COLO829 (cell line): ENCODE measurements around the gene ITGAL.
"Not testable (repeated sequence)": the region's sequence is repeated elsewhere in the genome, so short reads cannot be mapped to it uniquely, and the experiment has no call there.

Experiments used
- DNase-seq: peaks from one replicate; pipeline ENCODE4 v3.0.0; 2012; ENCODE audit warnings: low spot score

The ITGAL gene

DNA sequence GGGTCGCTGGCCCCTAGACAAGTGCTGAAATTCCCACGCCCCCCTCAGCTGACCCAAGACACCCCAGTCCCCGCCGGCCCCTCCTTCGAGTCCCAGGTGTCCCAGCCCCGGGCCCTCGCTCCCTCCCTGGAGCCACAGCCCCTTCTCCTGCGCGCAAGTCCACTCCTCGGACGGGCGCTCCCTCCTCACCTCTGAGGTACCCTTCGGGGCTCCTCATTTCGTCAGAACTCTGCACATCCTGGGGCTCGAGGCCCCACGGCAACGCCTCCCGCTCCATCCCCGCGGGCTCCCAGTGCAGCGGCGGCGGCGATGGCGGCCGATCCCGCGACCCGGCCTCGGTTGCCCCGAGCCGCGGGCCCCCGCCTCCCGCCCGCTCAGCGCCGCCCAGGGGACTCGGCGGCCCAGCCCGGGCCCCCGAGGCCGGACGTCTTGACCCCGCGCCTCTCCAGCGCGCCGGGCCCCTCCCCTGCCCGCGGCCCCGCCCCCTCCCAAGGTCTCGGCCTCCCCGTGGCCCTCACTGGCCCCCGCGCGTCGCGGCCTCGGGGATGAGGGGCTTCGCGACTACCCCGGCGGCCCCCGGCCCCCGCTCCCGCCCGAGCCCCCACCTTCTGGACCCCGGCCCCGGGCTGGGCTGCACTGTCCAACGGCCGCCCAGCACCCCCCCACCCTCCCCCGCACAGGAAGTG, 53.7 kb downstream of the ITGAL start, which contains the start of gene ZNF768:
Gene ZNF768 (minus strand): TSS at position 430 of the 686 bp plus-strand sequence. CDS start 153 bp downstream, at position 277.
- DNase-seq: no peak

DNA sequence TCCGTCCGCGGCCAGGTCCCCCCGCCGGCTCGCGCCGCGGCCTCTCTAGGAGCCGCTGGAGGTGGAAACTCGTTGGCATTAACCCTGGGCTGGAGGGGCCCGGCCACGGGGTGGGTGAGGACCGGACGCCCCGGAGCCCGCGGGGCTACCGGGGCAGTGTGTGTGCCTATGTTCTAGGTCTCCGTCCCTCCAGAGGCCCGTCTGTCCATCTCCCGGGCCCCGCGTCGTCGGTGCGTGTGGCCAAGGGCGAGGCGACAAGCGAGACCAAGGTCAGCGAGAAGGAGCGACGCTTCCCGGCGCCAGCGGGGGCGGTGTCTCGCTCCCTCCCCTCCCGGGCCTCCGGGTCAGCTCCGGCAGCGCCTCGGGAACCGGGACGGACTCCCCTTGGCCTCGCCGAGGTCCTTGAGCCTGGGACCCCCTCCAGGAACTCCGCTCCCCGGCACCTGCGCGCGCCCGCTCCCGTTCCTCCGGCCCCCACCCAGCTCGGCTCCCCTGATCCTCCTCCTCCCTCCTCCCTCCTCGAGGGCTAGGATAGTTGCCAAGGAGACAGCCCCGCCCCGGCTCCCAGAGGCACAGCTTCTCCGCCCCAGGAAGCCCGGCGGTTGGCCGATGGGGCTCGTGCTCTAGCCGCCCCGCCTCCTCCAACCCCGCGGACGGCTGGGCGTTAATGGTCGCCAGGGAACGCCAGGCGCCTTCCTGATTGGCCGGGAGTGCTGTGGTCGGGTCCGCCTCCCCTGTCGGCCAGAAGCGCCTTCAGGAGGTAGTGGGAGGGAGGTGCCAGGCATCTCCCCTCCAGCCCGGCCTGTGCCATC, 54.5 kb downstream of the ITGAL start:
- peak; percentile 96 for DNase-seq

DNA sequence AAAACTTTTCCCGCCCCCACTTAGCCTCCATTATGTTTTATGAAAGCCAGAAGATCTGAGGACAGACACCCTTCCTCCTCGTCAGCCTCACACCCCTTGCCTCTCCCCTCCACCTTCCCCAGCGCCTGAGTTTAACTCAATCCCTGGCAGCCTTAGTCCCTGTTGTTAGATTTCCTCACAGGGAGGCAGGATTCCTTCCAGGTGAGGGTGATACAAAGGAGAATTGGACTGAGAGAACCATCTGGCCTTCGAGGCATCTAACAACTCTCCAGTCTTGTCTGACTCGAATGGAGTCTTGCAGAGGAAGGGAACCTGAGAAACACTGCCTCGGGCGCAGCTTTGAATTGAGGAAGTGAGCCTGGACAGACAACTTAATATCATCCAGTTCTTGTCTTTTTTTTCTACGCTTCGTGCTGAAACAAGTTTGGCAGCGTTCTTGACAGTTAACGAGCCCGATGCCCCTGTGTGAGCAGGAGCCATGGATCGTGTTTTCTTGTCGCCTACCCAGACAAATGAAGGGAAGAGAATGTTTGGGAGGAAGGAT, 55.2 kb downstream of the ITGAL start:
- DNase-seq: peak; percentile 44

DNA sequence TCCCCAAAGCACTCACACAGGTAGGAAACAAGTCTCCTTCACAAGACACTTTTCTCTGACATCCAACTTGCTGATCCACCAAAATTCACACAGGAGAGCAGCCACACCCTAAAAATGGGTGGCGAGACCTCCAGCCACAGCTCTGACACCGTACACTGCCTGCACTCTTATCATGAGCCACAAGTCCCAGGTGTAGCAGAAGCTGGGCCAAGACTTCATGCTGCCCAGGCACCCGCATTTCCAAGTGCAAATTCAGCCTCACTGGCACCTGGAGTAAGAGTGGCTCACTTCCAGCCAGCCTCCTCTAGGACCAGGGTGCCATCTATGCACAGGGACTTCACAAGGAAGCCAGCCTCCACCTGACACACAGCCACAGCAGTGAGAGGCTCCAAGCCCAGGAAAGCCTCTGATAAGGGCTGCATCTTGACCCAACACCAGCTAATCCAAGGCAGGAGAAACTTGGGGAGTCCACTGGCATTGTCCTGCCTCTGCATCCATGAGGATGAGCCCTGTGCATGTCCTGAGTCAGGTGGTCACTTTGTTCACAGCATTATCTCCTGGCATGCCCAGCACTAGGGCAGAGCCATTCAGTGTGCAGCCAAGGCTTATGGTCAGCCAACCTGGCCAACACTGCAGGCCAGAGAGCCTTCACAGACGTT, 56.4 kb downstream of the ITGAL start:
- DNase-seq: no peak

DNA sequence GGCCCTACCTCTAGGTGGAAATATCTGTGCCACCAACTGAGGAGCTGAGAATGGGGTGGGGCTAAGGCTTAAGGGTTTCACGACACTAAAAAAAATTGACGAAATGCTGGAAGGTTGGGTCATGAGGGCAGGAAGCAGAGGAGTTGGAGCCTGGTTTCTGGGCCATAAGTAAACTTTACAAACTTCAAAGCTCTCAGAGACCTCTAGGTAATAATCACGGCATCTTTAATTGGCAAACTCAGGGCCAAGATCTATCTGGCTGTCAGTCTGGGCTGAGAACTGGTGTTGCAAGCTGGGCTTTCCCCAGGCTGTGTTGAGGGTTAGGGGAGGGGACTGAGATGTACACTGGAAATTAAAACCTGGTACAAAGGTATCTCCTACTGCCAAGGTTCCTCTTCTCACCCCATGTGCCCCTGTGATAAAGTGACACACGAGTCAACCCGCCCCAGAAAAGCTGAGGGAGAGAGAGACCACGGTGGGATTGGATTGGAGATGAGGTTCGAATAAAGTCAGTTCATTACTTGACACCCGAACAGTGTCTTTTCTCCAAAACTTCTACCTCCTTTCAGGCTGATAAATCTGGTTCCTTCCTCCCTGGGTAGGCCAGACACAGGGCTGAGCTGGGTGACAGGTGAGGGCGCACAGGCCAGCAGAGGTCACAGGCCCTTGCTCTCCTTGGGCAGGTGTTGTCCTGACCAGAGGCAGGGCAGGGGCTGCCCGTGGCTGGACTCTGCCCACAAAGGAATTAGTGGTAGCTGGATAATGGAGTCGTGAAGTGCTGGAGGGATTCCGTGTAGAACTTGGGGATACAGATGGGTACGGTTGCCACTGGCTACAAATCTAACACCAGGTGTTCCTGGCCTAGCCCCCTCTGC, 57.9 kb downstream of the ITGAL start:
- DNase-seq: no peak

DNA sequence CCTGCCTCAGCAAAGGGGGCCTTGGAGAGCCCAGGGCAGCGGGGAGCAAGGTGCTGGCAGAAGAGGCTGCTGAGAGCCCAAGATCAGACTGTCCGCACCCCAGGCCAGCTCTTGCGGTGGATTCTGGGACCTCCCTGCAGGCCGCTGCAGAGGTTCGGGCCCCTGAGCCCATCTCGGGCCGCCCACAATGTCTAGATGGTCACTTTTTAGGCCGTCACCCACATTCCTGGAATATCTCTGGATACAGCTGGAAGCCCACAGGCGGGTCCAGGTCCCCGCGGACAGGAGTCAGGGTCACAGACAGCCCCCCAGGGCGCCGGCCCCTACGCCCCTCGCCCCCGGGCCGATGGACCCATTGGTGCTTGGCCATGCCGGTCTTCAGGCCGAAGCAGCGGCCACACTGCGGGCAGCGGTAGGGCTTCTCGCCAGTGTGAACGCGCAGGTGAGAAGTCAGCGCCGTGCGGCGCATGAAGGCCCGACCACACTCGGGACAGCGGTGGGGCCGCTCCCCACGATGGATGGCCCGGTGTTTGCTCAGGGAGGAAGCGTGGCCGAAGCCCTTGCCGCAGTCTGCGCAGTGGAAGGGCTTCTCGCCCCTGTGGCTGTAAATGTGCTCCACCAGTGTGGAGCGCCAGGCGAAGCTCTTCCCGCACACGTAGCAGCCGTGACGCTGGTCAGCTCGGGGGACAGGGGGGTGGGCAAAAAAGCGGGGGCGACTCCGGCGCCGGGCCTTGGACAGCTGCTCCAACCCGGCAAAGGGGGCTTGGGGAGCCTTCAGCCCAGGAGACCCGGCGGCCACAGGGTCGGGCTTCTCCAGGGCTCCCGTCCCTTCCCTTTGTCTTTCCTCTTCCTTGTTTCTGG, 60.0 kb downstream of the ITGAL start:
- DNase-seq: no peak

DNA sequence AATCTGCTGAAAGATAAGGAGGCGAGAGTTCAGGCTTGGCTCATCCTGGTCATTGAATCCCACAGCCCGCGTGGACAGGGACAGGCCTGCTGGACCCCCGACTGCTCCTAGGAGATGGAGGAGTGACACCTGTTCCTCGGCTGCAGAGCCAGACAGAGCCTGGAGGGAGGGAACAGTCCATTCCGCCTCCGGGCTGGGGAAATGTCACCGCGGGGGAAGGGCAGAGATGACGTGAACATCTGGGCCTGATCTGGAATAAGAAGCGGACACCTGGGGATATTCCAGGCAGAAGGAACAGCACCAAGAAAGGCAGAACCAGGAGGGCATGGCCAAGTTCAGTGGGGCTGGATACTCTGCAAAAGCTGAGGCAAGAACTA, 60.6 kb downstream of the ITGAL start:
- no peak for DNase-seq

DNA sequence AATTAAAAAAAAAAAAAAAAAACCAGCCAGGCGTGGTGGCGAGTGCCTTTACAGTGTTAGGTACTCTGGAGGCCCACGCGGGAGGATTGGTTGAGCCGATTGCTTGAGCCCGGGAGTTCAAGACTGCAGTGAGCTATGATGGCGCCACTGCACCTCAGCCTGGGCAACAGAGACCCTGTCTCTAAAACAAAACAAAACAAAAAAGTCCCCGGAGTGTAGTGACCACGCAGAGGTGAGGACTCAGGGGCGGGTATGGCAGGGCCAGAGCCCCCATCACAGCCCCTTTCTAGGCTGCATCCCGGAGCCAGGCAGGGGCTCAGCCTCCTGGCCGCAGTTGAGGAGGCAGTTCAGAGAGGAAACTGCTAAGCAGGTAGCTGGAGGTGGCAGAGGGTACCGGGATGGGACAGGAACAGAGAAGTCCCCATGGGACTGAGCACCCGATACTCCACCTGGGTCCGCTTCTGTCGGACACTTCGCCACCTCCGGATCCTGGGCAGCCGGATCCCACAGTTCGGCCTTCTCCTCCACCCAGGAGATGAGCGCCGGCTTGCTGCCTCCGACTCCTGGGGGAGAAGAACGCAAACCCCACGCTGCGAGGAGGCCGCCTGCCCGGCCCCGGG, 61.3 kb downstream of the ITGAL start:
- DNase-seq: no peak

DNA sequence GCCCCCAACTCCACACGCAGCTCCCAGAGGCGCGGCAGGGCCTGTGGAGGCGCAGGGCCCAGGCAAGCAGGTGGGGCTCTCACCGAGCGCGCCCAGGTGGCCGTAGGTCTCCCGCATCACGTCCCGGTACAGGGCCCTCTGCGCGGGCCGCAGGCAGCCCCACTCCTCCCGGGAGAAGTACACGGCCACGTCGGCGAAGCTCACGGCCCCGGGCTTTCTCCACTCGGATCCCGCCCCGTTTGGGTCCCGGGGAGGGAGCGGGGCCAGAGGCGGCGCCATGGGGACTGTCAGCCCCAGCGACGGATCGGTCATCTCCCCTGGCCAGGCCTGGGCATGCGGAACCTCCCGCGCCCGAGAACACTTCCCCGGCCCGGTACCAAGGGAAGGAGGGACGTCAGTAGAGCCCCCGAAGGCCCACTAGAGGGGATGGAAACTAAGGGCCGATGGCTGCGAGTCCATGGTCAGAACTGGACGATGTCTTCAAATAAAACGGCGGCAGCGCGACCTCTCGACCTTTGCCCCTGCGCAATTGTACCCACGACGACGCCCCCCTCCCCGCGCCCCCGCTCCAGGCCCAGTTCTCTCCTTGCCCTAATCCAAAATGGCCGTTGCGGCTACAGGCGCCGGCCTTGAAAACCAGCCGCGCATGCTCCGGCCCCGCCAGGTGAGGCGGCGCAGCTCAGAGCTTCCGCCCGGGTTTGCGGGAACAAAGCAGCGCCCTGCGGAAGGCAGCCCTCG, 62.0 kb downstream of the ITGAL start, which contains the start of gene ZNF747:
Gene ZNF747 (minus strand): TSS at position 491 of the 738 bp plus-strand sequence. CDS start 179 bp downstream, at position 312.
- DNase-seq: peak; percentile 70

DNA sequence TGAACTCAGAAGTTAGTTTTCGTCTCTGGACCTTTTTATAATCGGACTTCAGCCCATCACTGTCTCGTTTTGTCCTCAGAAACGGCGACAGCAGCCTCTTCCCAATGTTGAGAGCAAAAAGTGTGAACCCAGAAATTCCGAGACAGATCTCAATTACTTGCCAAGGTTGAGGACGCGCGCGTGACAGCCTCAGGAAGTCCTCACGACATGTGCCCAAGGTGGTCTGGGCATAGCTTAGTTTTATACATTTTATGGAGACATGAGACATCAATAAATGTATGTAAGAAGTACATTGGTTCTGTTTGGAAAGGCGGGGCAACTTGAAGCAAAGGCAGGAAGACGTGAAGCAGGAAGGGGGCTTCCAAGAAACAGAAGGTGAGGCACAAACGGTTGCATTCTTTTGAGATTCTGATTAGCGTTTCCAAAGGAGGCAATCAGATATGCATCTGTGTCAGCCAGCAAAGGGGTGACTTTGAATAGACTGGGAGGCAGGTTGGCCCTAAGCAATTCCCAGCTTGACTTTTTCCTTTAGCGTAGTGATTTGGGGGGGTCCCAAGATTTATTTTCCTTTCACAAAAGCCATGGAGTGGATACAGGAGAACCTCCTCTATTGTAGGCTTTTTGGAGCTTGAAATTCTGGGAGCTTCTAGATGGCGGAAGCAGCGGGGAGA, 62.7 kb downstream of the ITGAL start:
- DNase-seq: no peak

DNA sequence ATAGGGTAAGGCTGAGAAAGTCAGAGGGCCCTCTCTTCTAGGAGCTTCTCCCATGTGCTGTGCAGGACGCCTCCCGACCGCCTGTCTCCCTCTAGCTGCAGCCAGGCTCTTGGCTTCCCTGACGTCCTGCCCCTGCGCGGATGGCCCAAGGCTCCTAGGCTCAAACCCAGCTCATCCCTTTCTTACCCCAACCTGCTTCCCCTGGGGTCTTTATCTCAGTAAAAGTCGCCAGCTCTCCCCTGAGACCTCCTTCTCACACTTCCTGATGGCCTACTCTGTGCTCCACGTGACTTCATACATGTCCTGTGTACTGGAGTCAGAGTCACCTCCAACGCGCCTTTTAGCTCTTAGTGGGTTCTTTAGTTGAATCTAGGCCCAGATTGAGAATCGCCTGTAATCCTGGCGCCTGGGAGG, 63.2 kb downstream of the ITGAL start:
- DNase-seq: no peak

DNA sequence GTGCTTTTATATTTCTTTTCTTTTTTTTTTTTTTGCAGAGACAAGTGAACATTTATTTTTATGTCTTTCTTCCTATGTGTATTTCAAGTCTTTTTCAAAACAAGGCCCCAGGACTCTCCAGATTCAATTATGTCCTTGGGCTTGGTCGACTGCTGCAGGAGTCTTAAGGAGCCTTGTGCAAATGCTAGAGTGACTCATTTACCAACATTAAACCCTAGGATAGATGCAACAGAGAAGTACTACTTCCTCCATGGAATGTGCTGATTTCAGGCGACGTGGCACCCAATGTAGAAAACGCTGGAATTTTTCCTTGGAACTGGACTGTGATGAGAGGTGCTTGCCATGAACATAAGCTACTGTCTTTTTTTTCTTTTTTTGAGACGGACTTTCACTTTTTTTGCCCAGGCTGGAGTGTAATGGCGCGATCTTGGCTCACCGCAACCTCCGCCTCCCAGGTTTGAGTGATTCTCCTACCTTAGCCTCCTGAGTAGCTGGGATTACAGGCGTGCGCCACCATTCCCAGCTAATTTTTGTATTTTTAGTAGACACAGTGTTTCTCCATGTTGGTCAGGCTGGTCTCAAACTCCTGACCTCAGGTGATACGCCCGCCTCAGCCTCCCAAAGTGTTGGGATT, 64.0 kb downstream of the ITGAL start:
- DNase-seq: not testable (repeated sequence)

DNA sequence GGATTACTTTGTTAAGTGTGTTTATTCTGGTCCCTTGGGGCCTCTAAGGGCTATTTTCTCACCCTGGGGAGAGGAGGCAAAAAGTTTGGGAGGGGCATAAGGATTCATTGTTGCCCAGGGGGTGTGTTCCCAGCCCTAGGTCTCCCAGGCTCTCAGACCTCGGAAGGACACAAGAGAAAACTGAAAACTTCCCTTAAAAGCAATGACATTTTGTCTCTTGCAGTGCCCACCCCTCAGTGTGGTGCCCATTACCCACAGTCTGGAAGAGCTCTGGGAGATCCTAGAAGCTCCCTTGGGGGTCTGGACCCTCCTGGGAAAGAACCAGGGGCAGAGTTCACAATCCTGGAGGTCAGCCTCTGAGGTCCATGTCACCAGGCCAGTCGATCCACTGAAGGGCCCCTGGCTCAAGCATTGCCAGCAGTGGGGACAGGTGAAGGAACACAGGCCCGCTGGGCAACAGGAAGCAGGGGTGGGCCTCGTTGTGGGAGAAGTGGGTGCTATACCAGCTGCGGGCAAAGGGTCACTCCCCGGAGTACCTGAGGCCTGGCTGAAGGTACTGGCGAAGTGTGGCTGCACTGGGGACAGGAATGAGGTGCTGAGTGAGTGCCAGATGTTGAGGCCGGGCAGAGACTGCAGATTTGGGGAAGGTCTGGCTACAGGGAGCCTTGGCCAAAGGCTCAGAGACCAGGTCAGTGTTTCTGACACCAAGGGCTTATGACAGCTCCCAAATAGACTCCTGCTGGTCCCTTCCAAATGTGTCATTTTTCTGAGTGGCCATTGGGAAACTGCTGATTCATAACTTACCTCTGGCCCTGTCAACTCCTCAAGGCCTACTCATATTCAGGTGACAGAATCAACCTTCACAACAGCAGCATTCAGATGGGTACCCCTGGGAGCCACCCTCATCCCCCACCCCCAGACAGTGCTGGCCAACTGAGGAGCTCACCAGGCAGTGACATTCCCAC, 66.7 kb downstream of the ITGAL start:
- no peak for DNase-seq

DNA sequence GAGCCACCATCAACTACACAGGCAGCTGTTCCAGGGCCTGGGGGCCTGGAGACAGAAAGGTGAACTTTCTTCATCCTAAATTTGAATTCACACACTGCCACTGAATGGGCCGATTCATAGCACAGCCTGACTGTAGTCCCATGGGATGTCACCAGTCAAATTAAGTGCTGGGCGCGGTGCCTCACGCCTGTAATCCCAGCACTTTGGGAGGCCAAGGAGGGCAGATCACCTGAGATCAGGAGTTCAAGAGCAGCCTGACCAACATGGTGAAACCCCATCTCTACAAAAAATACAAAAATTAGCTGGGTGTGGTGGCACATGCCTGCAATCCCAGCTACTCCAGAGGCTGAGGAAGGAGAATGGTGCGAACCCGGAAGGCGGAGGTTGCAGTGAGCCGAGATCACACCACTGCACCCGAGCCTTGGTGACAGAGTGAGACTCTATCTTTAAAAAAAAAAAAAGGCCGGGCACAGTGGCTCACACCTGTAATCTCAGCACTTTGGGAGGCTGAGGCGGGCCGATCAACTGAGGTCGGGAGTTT, 67.5 kb downstream of the ITGAL start:
- not testable (repeated sequence) for DNase-seq

DNA sequence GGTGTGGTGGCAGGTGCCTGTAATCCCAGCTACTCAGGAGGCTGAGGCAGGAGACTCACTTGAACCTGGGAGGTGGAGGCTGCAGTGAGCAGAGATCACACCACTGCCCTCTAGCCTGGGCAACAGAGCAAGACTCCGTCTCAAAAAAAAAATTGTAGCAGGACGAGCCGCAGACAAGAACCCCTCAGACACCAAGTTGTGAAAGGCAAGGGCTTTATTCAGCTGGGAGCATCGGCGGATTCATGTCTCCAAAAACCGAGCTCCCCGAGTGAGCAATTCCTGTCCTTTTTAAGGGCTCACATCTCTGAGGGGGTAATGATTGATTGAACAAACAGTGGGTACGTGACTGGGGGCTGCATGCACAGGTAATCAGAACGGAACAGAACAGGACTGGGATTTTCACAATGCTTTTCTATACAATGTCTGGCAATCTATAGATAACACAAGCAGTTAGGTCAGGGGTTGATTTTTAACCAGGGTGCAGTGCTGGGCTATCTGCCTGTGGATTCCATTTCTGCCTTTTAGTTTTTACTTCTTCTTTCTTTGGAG, 68.4 kb downstream of the ITGAL start:
- DNase-seq: not testable (repeated sequence)
